Gastrocnemius medialis (tissue), 4 donors: Measurements from ENCODE around the gene DCTN2.

Experiments
- POLR2A ChIP-seq, 2 donors: fragments of 450-650 bp; IDR thresholded peaks; one replicate each; pipeline ENCODE4 v1.6.1; 2017; ENCODE audit warnings: antibody characterized with exemption in 2 of 2, mild to moderate bottlenecking in 2 of 2, moderate library complexity in 2 of 2
- TF ChIP-seq, protein P1 (sequence below), 5 experiments: fragments of 450-650 bp in 3 of 5; fragments of 200-600 bp in 2 of 5; sonication (generic) in 2 of 5; IDR thresholded peaks in 4 of 5; conservative IDR thresholded peaks in 1 of 5; 1 replicate in 4 of 5; 2 replicates in 1 of 5; pipeline ENCODE4 v1.5.1; 2016 to 2019; ENCODE audit warnings: antibody characterized with exemption in 5 of 5, mild to moderate bottlenecking in 3 of 5, moderate library complexity in 3 of 5

DNA sequence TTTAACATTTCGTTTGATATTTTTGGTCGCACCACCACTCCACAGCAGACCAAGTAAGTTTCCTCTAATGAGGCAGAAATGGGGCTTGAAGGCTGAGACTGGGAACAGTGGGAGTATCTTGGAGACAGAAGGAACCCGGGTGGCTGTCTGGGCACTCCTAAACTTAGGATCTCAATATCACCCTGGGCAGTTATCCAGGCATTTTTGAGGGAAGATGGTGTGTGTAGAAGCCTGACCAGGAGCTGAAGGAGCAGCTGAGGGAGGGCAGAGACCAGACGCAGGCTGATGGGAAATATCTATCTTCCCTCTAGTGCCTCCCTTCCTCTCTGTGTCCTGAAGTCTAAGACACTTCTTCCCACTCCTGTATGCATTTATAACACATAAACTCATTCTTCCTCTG lies 48.4 kb downstream of the DCTN2 start:
- TF ChIP-seq, protein P1, sequence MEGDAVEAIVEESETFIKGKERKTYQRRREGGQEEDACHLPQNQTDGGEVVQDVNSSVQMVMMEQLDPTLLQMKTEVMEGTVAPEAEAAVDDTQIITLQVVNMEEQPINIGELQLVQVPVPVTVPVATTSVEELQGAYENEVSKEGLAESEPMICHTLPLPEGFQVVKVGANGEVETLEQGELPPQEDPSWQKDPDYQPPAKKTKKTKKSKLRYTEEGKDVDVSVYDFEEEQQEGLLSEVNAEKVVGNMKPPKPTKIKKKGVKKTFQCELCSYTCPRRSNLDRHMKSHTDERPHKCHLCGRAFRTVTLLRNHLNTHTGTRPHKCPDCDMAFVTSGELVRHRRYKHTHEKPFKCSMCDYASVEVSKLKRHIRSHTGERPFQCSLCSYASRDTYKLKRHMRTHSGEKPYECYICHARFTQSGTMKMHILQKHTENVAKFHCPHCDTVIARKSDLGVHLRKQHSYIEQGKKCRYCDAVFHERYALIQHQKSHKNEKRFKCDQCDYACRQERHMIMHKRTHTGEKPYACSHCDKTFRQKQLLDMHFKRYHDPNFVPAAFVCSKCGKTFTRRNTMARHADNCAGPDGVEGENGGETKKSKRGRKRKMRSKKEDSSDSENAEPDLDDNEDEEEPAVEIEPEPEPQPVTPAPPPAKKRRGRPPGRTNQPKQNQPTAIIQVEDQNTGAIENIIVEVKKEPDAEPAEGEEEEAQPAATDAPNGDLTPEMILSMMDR (IDR thresholded peaks at IDR 0.05 in 4 of 5, conservative IDR thresholded peaks at IDR 0.05 in 1 of 5), result no peak
- TF ChIP-seq POLR2A (IDR thresholded peaks at IDR 0.05), result no peak
